OCI-LY7 (cell line): Measurements from ENCODE around the gene SERP2.

ENCODE experiments used
- CTCF ChIP-seq: fragments of 200-600 bp; sonication (generic); conservative IDR thresholded peaks from 2 replicates; pipeline ENCODE4 v1.5.1; 2014; ENCODE audit warnings: mild to moderate bottlenecking, antibody characterized with exemption, low read length, moderate library complexity, mixed read lengths
- EZH2phosphoT487 ChIP-seq: fragments of 200-600 bp; sonication (generic); IDR thresholded peaks from 2 replicates; pipeline ENCODE4 v1.6.1; 2018; ENCODE audit warnings: low read depth, borderline replicate concordance, mild to moderate bottlenecking, mixed run types, antibody characterized with exemption, low read length, moderate library complexity, mixed read lengths

GRCh38 chr13:44397766-44398223, 24.2 kb downstream of the SERP2 start:
- TF ChIP-seq CTCF (no peak), EZH2phosphoT487 (no peak)
